IMR-90 (cell line): Measurements from ENCODE around the gene ZNF366. TPM values are rescaled to one million over a fixed set of nuclear protein-coding genes. Genes with fewer than 3 reads are reported as not detected.

Experiments used
- ATAC-seq: fragments of 200-7000 bp; cut with Tn5 transposase; 2 replicates; pipeline ENCODE4 v1.9.1; 2020; ENCODE audit warnings: low read depth, mild to moderate bottlenecking, moderate library complexity
- BruUV-seq: library from RNA; stranded (reverse); fragments of 400-500 nt; replicated peaks from 2 replicates; lab custom pipeline; 2021; lab: Mats Ljungman, UMichigan
- CTCF ChIA-PET: fragments of 300-600 bp; formaldehyde crosslinking; extraction: SDS; loops from one replicate; lab custom pipeline; 2021; ENCODE audit warnings: antibody characterized with exemption; lab: Yijun Ruan, JAX
- POLR2A ChIA-PET: fragments of 300-600 bp; sonication (Branson Sonifier 250); formaldehyde crosslinking; loops from one replicate; lab custom pipeline; 2022; ENCODE audit warnings: antibody characterized with exemption; ENCODE audit not compliant: unreplicated experiment; lab: Charles Lee
- DNase-seq: peaks from one replicate; pipeline ENCODE4 v3.0.0; 2013
- H2AFZ ChIP-seq: replicated peaks from 2 replicates; pipeline ENCODE3; 2013; ENCODE audit warnings: low read length, mild to moderate bottlenecking; ENCODE audit not compliant: poor library complexity
- H2AK5ac ChIP-seq: 2 replicates; pipeline ENCODE4 v1.6.1; 2013; ENCODE audit warnings: low read depth, low read length, inconsistent platforms
- H2AK9ac ChIP-seq: replicated peaks from 2 replicates; pipeline ENCODE3; 2013; ENCODE audit warnings: mild to moderate bottlenecking, low read depth, low read length, moderate library complexity; ENCODE audit not compliant: poor library complexity
- H2BK120ac ChIP-seq: 2 replicates; pipeline ENCODE4 v1.6.1; 2013; ENCODE audit warnings: low read depth, low read length, inconsistent platforms
- H2BK15ac ChIP-seq: 3 replicates; pipeline ENCODE4 v1.6.1; 2013; ENCODE audit warnings: low read depth, low read length, inconsistent platforms
- H2BK20ac ChIP-seq: 2 replicates; pipeline ENCODE4 v1.6.1; 2013; ENCODE audit warnings: low read depth, mild to moderate bottlenecking, inconsistent platforms, low read length, moderate library complexity
- H2BK5ac ChIP-seq: 2 replicates; pipeline ENCODE4 v1.6.1; 2013; ENCODE audit warnings: mild to moderate bottlenecking, low read depth, low read length, inconsistent platforms; ENCODE audit not compliant: poor library complexity, severe bottlenecking
- H3K14ac ChIP-seq: replicated peaks from 2 replicates; pipeline ENCODE4 v1.6.1; 2013; ENCODE audit warnings: low read depth, low read length, inconsistent platforms
- H3K18ac ChIP-seq: 2 replicates; pipeline ENCODE4 v1.6.1; 2013; ENCODE audit warnings: low read depth, low read length, control low read depth
- H3K23ac ChIP-seq: 2 replicates; pipeline ENCODE4 v1.6.1; 2013; ENCODE audit warnings: low read depth, low read length, inconsistent platforms
- H3K27ac ChIP-seq: 2 replicates; pipeline ENCODE4 v1.5.1; 2013; ENCODE audit warnings: mild to moderate bottlenecking, control low read depth, low read length; ENCODE audit not compliant: insufficient read depth
- H3K27me3 ChIP-seq: 2 replicates; pipeline ENCODE4 v1.6.1; 2013; ENCODE audit warnings: low read length; ENCODE audit not compliant: control insufficient read depth, insufficient read depth
- H3K36me3 ChIP-seq: 2 replicates; pipeline ENCODE4 v1.6.1; 2013; ENCODE audit warnings: low read length, mixed read lengths; ENCODE audit not compliant: control insufficient read depth, insufficient read depth
- H3K4ac ChIP-seq: 2 replicates; pipeline ENCODE4 v1.6.1; 2013; ENCODE audit warnings: low read depth, low read length, inconsistent platforms
- H3K4me1 ChIP-seq: 2 replicates; pipeline ENCODE4 v1.6.1; 2013; ENCODE audit warnings: low read length, mixed read lengths; ENCODE audit not compliant: control insufficient read depth, insufficient read depth
- H3K4me2 ChIP-seq: 2 replicates; pipeline ENCODE4 v1.6.1; 2013; ENCODE audit warnings: low read depth, mild to moderate bottlenecking, control low read depth, low read length, moderate library complexity
- H3K4me3 ChIP-seq: 2 replicates; pipeline ENCODE4 v1.5.1; 2013; ENCODE audit warnings: low read depth, mild to moderate bottlenecking, control low read depth, low read length, moderate library complexity; ENCODE audit not compliant: insufficient read depth
- H3K56ac ChIP-seq: 2 replicates; pipeline ENCODE4 v1.6.1; 2013; ENCODE audit warnings: low read length, inconsistent platforms; ENCODE audit not compliant: insufficient read depth; ENCODE audit errors: extremely low read depth
- H3K79me1 ChIP-seq, 2 experiments: 2 replicates each; pipeline ENCODE4 v1.6.1; 2013; ENCODE audit warnings: low read length in 2 of 2, inconsistent platforms in 1 of 2, low read depth in 1 of 2
- H3K9ac ChIP-seq: 2 replicates; pipeline ENCODE4 v1.6.1; 2013; ENCODE audit warnings: low read depth, low read length, control low read depth
- H3K9me1 ChIP-seq: 2 replicates; pipeline ENCODE4 v1.6.1; 2013; ENCODE audit warnings: low read length, inconsistent platforms; ENCODE audit not compliant: insufficient read depth
- H3K9me3 ChIP-seq: 2 replicates; pipeline ENCODE4 v1.6.1; 2013; ENCODE audit warnings: low read length; ENCODE audit not compliant: control insufficient read depth, insufficient read depth
- H4K20me1 ChIP-seq: 2 replicates; pipeline ENCODE4 v1.6.1; 2013; ENCODE audit warnings: low read length, inconsistent platforms; ENCODE audit not compliant: insufficient read depth
- H4K5ac ChIP-seq: 2 replicates; pipeline ENCODE4 v1.6.1; 2013; ENCODE audit warnings: mild to moderate bottlenecking, low read depth, low read length, control low read depth
- H4K8ac ChIP-seq, 2 experiments: 2 replicates each; pipeline ENCODE4 v1.6.1; 2013; ENCODE audit warnings: low read depth in 2 of 2, low read length in 2 of 2, control low read depth in 1 of 2, inconsistent platforms in 1 of 2
- H4K91ac ChIP-seq: 2 replicates; pipeline ENCODE4 v1.6.1; 2013; ENCODE audit warnings: low read depth, low read length, inconsistent platforms; ENCODE audit not compliant: insufficient read depth
- BHLHE40 ChIP-seq: fragments of 150-350 bp; IDR thresholded peaks from 2 replicates; pipeline ENCODE4 v1.6.1; 2016; ENCODE audit warnings: mild to moderate bottlenecking, low read depth, low read length
- CEBPB ChIP-seq: IDR thresholded peaks from 2 replicates; pipeline ENCODE4 v1.6.1; 2012; ENCODE audit warnings: low read depth, low read length, improper control_type of control experiment
- CHD1 ChIP-seq: IDR thresholded peaks from 2 replicates; pipeline ENCODE4 v1.6.1; 2012; ENCODE audit warnings: low read depth, low read length, improper control_type of control experiment
- ELK1 ChIP-seq: fragments of 150-350 bp; IDR thresholded peaks from 2 replicates; pipeline ENCODE4 v1.6.1; 2016; ENCODE audit warnings: low read depth, mild to moderate bottlenecking, low read length, moderate library complexity, borderline replicate concordance
- FOS ChIP-seq: fragments of 150-350 bp; IDR thresholded peaks from 2 replicates; pipeline ENCODE4 v1.6.1; 2016; ENCODE audit warnings: low read depth, low read length
- MAFK ChIP-seq: IDR thresholded peaks from 2 replicates; pipeline ENCODE4 v1.6.1; 2012; ENCODE audit warnings: low read depth, low read length, improper control_type of control experiment
- MAZ ChIP-seq: IDR thresholded peaks from 2 replicates; pipeline ENCODE4 v1.6.1; 2012; ENCODE audit warnings: low read depth, mild to moderate bottlenecking, low read length, improper control_type of control experiment, moderate library complexity, borderline replicate concordance
- MXI1 ChIP-seq: IDR thresholded peaks from 2 replicates; pipeline ENCODE4 v1.6.1; 2012; ENCODE audit warnings: low read depth, mild to moderate bottlenecking, low read length, moderate library complexity, borderline replicate concordance
- NFE2L2 ChIP-seq: fragments of 150-350 bp; IDR thresholded peaks from 2 replicates; pipeline ENCODE4 v1.6.1; 2016; ENCODE audit warnings: low read depth, mild to moderate bottlenecking, low read length
- POLR2A ChIP-seq: IDR thresholded peaks from 2 replicates; pipeline ENCODE4 v1.6.1; 2012; ENCODE audit warnings: mild to moderate bottlenecking, low read depth, low read length
- RAD21 ChIP-seq: IDR thresholded peaks from 2 replicates; pipeline ENCODE4 v1.6.1; 2012; ENCODE audit warnings: low read length, improper control_type of control experiment
- RCOR1 ChIP-seq: IDR thresholded peaks from 2 replicates; pipeline ENCODE4 v1.6.1; 2012; ENCODE audit warnings: mild to moderate bottlenecking, low read length, improper control_type of control experiment; ENCODE audit not compliant: insufficient replicate concordance
- RFX5 ChIP-seq: IDR thresholded peaks from 2 replicates; pipeline ENCODE4 v1.8.0; 2012; ENCODE audit warnings: low read depth, mild to moderate bottlenecking, low read length, moderate library complexity
- SMC3 ChIP-seq: fragments of 150-350 bp; IDR thresholded peaks from 2 replicates; pipeline ENCODE4 v1.6.1; 2016; ENCODE audit warnings: low read depth, mild to moderate bottlenecking, antibody characterized with exemption, low read length, moderate library complexity
- dilution Hi-C: fragments of 300-500 bp; cut with HindIII; formaldehyde crosslinking; loops from one replicate; pipeline ENCODE4 v1.14.3; 2018; ENCODE audit warnings: low sequenced_read_pairs; ENCODE audit not compliant: unreplicated experiment
- in situ Hi-C: fragments of 300-500 bp; cut with MboI; formaldehyde crosslinking; loops from 3 replicates; pipeline ENCODE4 v1.14.3; 2019; ENCODE audit warnings: low sequenced_read_pairs, inconsistent platforms, mixed read lengths
- intact Hi-C: fragments of 100-400 bp; cut with micrococcal nuclease; formaldehyde crosslinking; loops from 2 replicates; pipeline ENCODE4 v1.10.0; 2022
- polyA plus RNA-seq, 3 experiments: library from polyadenylated mRNA; depleted of rRNA; stranded (reverse); fragments of >200 nt; gene quantifications; 2 replicates each; pipeline ENCODE4 v1.2.3, GENCODE V29; 2012; ENCODE audit warnings: low replicate concordance in 1 of 3
- total RNA-seq: library from RNA; depleted of rRNA; stranded (reverse); fragments of >200 nt; gene quantifications from 2 replicates; pipeline ENCODE4 v1.2.3, GENCODE V29; 2012
- TF ChIP-seq, protein P1 (sequence below): conservative IDR thresholded peaks from 2 replicates; pipeline ENCODE4 v1.5.1; 2012; ENCODE audit warnings: mild to moderate bottlenecking, low read depth, low read length, improper control_type of control experiment
- TF ChIP-seq, protein P2 (sequence below): fragments of 150-350 bp; IDR thresholded peaks from 2 replicates; pipeline ENCODE4 v1.6.1; 2017; ENCODE audit warnings: mild to moderate bottlenecking, antibody characterized with exemption, low read length, low read depth

ZNF366 gene
- total and polyA plus RNA-seq, 2 of the 4 experiments (the other 2 are of a cell fraction): not detected

GRCh38 chr5:72512593-72512860 lies 5.3 kb upstream of the ZNF366 start:
- H3K9me3 ChIP-seq: no peaks in the 10 kb centered on the region
- H3K23ac ChIP-seq: no peak overlapping the region
- no peaks in the 10 kb centered on the region for H3K79me1 ChIP-seq
- H3K9ac ChIP-seq: no peak overlapping the region
- no peaks in the 10 kb centered on the region for H3K27me3 ChIP-seq
- no peak overlapping the region for H3K4me2 ChIP-seq
- POLR2A ChIA-PET: no interaction called here
- dilution Hi-C loops: no loop called here
- H2BK15ac ChIP-seq: no peak overlapping the region; the same call in 2 of the 3 replicates
- H4K20me1 ChIP-seq: no peaks in the 10 kb centered on the region
- no peak overlapping the region for H2AK9ac ChIP-seq
- in situ Hi-C loops: loop anchor here (25.0 kb wide), 1 partner anchor 150 kb away; no protein-coding TSS in a partner anchor
- no peak overlapping the region for H2AFZ ChIP-seq
- H2BK5ac ChIP-seq: no peak overlapping the region
- peaks cover 12% of the 10 kb centered on the region for H3K4me1 ChIP-seq
- no peaks in the 10 kb centered on the region for H3K36me3 ChIP-seq
- DNase-seq (no peak), ATAC-seq (no peak)
- H4K91ac ChIP-seq: no peak overlapping the region
- H3K56ac ChIP-seq: no peak overlapping the region
- H3K4me3 ChIP-seq: no peak overlapping the region
- no peak overlapping the region for H3K27ac ChIP-seq
- CTCF ChIA-PET: interaction anchor here (1.4 to 2.4 kb wide), 2 partner anchors 11 to 99 kb away, joined by 3 to 6 read pairs; no protein-coding TSS in a partner anchor
- TF ChIP-seq MAFK: no peak
- TF ChIP-seq POLR2A: no peak
- TF ChIP-seq NFE2L2: no peak
- TF ChIP-seq ELK1: no peak
- no peak for TF ChIP-seq CHD1
- TF ChIP-seq BHLHE40: no peak
- no peak for TF ChIP-seq SMC3
- TF ChIP-seq, protein P1, sequence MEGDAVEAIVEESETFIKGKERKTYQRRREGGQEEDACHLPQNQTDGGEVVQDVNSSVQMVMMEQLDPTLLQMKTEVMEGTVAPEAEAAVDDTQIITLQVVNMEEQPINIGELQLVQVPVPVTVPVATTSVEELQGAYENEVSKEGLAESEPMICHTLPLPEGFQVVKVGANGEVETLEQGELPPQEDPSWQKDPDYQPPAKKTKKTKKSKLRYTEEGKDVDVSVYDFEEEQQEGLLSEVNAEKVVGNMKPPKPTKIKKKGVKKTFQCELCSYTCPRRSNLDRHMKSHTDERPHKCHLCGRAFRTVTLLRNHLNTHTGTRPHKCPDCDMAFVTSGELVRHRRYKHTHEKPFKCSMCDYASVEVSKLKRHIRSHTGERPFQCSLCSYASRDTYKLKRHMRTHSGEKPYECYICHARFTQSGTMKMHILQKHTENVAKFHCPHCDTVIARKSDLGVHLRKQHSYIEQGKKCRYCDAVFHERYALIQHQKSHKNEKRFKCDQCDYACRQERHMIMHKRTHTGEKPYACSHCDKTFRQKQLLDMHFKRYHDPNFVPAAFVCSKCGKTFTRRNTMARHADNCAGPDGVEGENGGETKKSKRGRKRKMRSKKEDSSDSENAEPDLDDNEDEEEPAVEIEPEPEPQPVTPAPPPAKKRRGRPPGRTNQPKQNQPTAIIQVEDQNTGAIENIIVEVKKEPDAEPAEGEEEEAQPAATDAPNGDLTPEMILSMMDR: no peak
- TF ChIP-seq MAZ: no peak
- TF ChIP-seq MXI1: no peak
- TF ChIP-seq RCOR1: no peak
- TF ChIP-seq FOS: no peak
- TF ChIP-seq RFX5: no peak
- TF ChIP-seq, protein P2, sequence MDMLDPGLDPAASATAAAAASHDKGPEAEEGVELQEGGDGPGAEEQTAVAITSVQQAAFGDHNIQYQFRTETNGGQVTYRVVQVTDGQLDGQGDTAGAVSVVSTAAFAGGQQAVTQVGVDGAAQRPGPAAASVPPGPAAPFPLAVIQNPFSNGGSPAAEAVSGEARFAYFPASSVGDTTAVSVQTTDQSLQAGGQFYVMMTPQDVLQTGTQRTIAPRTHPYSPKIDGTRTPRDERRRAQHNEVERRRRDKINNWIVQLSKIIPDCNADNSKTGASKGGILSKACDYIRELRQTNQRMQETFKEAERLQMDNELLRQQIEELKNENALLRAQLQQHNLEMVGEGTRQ: no peak
- TF ChIP-seq CEBPB: no peak
- TF ChIP-seq RAD21: no peak
- no peak overlapping the region for H4K5ac ChIP-seq
- no peak overlapping the region for H3K18ac ChIP-seq
- no peak overlapping the region for H3K14ac ChIP-seq
- no peak overlapping the region for H3K4ac ChIP-seq
- intact Hi-C loops: no loop called here
- H3K9me1 ChIP-seq: peaks cover 14% of the 10 kb centered on the region
- BruUV-seq: no TSS peak
- H2BK20ac ChIP-seq: no peak overlapping the region; the same call in 1 of the 2 replicates
- H4K8ac ChIP-seq: no peak overlapping the region
- H2AK5ac ChIP-seq: peak overlapping the region; percentile 33; the same call in 1 of the 2 replicates
- H2BK120ac ChIP-seq: no peak overlapping the region
